22Rv1 (cell line): ENCODE data around the gene CCDC142.

Experiments
- H3K27ac ChIP-seq: fragments of 450-650 bp; 2 replicates; pipeline ENCODE4 v1.5.1; 2017
- CTCF ChIP-seq: fragments of 450-650 bp; IDR thresholded peaks from 2 replicates; pipeline ENCODE4 v1.5.1; 2017; ENCODE audit warnings: mild to moderate bottlenecking
- ZFX ChIP-seq: fragments of 450-650 bp; IDR thresholded peaks from 2 replicates; pipeline ENCODE4 v1.6.1; 2017; ENCODE audit warnings: antibody characterized with exemption, borderline replicate concordance

Gene CCDC142, protein sequence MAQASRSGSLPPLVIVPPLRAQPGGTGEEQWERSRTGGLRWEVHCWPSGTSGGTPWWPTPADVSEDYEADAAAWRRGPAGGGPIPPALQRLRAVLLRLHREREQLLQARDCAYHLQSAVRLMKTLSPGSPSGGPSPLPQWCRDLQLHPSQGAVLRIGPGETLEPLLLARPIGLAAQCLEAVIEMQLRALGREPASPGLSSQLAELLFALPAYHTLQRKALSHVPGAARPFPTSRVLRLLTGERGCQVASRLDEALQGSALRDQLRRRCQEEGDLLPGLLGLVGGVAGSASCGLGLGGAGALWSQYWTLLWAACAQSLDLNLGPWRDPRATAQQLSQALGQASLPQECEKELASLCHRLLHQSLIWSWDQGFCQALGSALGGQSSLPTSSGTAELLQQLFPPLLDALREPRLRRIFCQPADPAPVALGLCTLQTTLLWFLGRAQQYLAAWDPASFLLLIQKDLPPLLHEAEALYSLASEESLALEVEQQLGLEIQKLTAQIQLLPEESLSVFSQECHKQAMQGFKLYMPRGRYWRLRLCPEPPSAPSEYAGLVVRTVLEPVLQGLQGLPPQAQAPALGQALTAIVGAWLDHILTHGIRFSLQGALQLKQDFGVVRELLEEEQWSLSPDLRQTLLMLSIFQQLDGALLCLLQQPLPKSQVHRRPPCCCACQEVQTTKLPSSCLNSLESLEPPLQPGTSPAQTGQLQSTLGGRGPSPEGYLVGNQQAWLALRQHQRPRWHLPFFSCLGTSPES

DNA sequence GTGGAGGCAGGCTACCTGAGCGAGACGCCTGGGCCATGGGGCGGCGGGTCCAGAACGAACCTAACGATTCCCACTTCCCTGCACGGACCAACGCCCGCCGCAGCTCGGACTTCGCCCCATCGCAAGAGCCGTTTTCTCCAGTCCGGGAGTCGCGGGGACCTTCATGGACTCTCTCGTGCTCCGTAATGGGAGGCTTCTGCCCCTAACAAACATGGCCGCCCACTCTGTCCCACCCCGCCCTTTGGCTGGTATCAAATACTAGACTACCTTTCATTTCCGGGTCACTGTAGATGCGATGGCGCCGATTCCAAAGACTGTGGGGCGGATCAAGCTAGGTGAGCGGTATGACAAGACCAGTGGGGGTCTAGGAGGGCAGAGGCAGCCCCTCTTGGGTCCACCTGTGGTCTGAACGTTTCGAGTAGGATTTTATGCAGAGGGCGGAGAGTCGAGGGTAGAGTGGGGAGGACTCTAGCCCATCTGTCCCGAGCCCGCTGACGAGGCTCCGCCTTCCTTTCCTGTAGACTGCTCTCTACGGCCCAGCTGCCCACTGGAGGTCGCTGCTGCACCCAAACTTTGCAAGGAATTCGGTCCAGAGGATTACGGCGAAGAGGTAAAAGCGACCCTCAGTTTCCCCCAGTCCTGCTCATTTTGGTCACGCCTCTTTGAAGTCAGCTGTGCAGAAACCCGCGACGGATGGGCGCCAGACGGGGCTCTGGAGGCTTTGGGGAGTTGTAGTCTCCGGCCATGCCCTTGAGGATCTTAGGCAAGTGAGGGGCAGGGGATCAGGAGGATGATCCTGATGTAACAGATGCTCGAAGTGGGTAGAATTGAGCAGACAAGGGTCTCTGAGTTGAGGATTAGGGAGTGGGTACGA, at the start of gene CCDC142, which contains the start of gene TTC31:
CCDC142 (minus strand) TSS at position 198 of the 874 bp plus-strand sequence; CDS start at position 37, 161 bp downstream.
TTC31 (plus strand) TSS at position 281 of the 874 bp plus-strand sequence; CDS start at position 296, 15 bp downstream.
- peak within 1 kb of the TSS; percentile 84 for H3K27ac ChIP-seq
- peak; percentile 92 for TF ChIP-seq CTCF
- TF ChIP-seq ZFX = no peak

DNA sequence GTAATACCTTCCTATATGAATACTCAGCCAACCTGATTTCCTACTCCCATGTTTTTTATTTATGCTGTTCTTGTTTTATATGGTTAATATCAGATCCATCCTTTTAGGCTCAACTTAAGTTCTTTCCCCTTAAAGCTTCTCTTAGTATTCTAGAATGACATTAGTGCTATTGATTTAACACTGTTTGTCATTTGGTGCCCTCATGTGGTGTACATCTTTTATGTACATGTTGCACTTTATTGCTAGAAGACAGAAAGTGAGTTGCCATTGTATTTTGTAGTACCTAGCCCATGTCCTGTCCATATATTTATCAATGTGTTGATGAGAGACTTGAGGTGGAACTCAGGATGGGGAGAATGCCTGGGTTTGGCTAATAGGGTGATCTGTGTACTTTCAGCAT, 49.4 kb upstream of the CCDC142 start:
- peak overlapping the region; percentile 89; the same call in 1 of the 2 replicates for H3K27ac ChIP-seq
- peak; percentile 53 for TF ChIP-seq CTCF
- TF ChIP-seq ZFX = no peak

- peak overlapping the region; percentile 89 for H3K27ac ChIP-seq
- TF ChIP-seq CTCF = no peak
- TF ChIP-seq ZFX = no peak
Observed at GRCh38 chr2:74531666-74532065, 48.9 kb upstream of the CCDC142 start.

DNA sequence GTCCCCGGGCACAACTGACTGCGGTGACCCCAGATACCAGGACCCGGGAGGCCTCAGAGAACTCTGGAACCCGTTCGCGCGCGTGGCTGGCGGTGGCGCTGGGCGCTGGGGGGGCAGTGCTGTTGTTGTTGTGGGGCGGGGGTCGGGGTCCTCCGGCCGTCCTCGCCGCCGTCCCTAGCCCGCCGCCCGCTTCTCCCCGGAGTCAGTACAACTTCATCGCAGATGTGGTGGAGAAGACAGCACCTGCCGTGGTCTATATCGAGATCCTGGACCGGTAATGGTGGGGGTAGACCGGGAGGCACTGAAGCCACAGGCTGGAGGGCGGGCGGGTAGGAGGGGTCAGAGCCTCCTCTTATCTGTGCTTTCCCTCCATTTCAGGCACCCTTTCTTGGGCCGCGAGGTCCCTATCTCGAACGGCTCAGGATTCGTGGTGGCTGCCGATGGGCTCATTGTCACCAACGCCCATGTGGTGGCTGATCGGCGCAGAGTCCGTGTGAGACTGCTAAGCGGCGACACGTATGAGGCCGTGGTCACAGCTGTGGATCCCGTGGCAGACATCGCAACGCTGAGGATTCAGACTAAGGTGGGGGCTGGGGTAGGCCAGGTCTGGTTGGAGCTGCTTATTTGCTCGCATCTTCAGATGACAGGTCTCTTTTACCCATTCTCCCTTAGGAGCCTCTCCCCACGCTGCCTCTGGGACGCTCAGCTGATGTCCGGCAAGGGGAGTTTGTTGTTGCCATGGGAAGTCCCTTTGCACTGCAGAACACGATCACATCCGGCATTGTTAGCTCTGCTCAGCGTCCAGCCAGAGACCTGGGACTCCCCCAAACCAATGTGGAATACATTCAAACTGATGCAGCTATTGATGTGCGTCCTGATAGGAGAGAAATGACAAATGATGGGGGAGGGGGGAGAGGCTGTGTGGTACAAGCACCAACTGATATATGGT, 47.7 kb upstream of the CCDC142 start:
- peak overlapping the region; percentile 89 for H3K27ac ChIP-seq
- no peak for TF ChIP-seq CTCF
- TF ChIP-seq ZFX = no peak

DNA sequence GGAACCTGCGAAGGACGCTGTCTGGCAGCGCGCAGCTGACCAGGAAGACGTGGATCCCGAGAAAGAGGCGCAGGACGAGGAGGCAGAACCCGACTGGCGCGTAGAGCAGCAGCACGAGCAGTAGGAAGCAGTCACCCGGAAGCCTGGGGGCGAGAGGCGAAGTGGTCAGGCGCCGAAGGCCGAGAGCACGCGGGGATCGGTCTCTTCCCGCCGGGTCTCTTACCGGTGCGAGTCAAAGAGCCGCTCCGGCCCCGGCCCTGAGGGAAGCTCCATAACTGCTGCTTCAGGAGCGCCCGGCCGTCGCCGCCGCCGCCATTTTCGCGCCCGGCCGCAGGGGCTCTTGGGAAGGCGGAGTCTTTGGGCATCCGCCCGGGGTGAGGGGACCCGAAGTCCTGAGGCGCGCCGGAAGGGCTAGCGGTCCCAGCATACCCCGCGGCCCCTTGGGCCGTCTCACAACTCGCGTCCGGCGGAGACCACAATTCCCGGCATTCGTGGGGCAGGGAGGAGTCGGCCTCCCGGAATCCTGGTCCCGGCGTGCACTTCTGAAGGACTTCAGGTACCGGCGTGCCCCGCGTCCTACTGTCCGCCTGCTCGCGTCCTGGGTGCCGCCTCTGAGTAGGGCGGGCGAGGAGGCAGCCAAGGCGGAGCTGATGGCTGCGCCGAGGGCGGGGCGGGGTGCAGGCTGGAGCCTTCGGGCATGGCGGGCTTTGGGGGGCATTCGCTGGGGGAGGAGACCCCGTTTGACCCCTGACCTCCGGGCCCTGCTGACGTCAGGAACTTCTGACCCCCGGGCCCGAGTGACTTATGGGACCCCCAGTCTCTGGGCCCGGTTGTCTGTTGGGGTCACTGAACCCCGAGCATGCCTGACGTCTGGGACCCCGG, 46.8 kb upstream of the CCDC142 start, which contains the start of the genes AUP1 and HTRA2:
AUP1 (minus strand) TSS at position 350 of the 882 bp plus-strand sequence; CDS start at position 273, 77 bp downstream.
HTRA2 (plus strand) TSS at position 577 of the 882 bp plus-strand sequence; CDS start at position 651, 74 bp downstream.
- peak within 1 kb of the TSS; percentile 89 for H3K27ac ChIP-seq
- TF ChIP-seq ZFX = no peak
- no peak for TF ChIP-seq CTCF
